Measurements from ENCODE around the gene HUNK. TPM values are rescaled to one million over a fixed set of nuclear protein-coding genes. Genes with fewer than 3 reads are reported as not detected.

HUNK gene
- total RNA-seq, 1 donor from 2014 or later: 2.8 TPM

- no peak overlapping the region for H3K4me3 ChIP-seq (ENCODE audit: low read depth, low read length)
- no peak for TF ChIP-seq CTCF (conservative IDR thresholded peaks at IDR 0.05; ENCODE audit: low read depth, low read length)
- DNase-seq (ENCODE audit: low read depth): no peak
Measured at GRCh38 chr21:31920275-31920674, 47.5 kb downstream of the HUNK start.

- TF ChIP-seq CTCF (conservative IDR thresholded peaks at IDR 0.05; ENCODE audit: low read depth, low read length): no peak
- no peak for DNase-seq (ENCODE audit: low read depth)
- no peak overlapping the region for H3K4me3 ChIP-seq (ENCODE audit: low read depth, low read length)
Measured at GRCh38 chr21:31921079-31921478, 48.3 kb downstream of the HUNK start.

- H3K4me3 ChIP-seq (ENCODE audit: low read depth, low read length): no peak overlapping the region
- DNase-seq (ENCODE audit: low read depth): no peak
- no peak for TF ChIP-seq CTCF (conservative IDR thresholded peaks at IDR 0.05; ENCODE audit: low read depth, low read length)
Measured at GRCh38 chr21:31922881-31923280, 50.1 kb downstream of the HUNK start.

GRCh38 chr21:31923756-31924155 is 50.9 kb downstream of the HUNK start:
- TF ChIP-seq CTCF (conservative IDR thresholded peaks at IDR 0.05; ENCODE audit: low read depth, low read length): no peak
- no peak for DNase-seq (ENCODE audit: low read depth)
- H3K4me3 ChIP-seq (ENCODE audit: low read depth, low read length): no peak overlapping the region

GRCh38 chr21:31924548-31924947 is 51.7 kb downstream of the HUNK start:
- no peak for TF ChIP-seq CTCF (conservative IDR thresholded peaks at IDR 0.05; ENCODE audit: low read depth, low read length)
- no peak overlapping the region for H3K4me3 ChIP-seq (ENCODE audit: low read depth, low read length)
- DNase-seq (ENCODE audit: low read depth): no peak

- DNase-seq (ENCODE audit: low read depth): no peak
- H3K4me3 ChIP-seq (ENCODE audit: low read depth, low read length): no peak overlapping the region
- TF ChIP-seq CTCF (conservative IDR thresholded peaks at IDR 0.05; ENCODE audit: low read depth, low read length): no peak
Measured at GRCh38 chr21:31926498-31926897, 53.7 kb downstream of the HUNK start.

GRCh38 chr21:31927689-31928353 is 55.0 kb downstream of the HUNK start:
- DNase-seq (ENCODE audit: low read depth): no peak

More at GRCh38 chr21:31927689-31928353, 55.0 kb downstream of the HUNK start:
- no peak for TF ChIP-seq CTCF (conservative IDR thresholded peaks at IDR 0.05; ENCODE audit: low read depth, low read length)
- no peak overlapping the region for H3K4me3 ChIP-seq (ENCODE audit: low read depth, low read length)

Measured in epithelial cell of proximal tubule (primary cell).